Fibroblast of skin of right quadriceps (primary cell): ENCODE results near the gene CFAP69.
A peak's percentile ranks its signal among the peaks of the same experiment; 100 is the strongest.

Experiments used
- DNase-seq: peaks from one replicate; pipeline ENCODE4 v3.0.0-alpha.2; 2013

Gene CFAP69

GRCh38 chr7:90244909-90245851, at the start of gene CFAP69:
TSS of gene CFAP69 (plus strand) at chr7:90245174. CDS start at chr7:90245425, 251 bp downstream.
- peak; percentile 82 for DNase-seq

- no peak for DNase-seq
Measured at GRCh38 chr7:90201500-90202195, 43.3 kb upstream of the CFAP69 start.

- DNase-seq = no peak
Measured at GRCh38 chr7:90207956-90208355, 37.0 kb upstream of the CFAP69 start.

- peak; percentile 5 for DNase-seq
Measured at GRCh38 chr7:90209776-90210175, 35.2 kb upstream of the CFAP69 start.

- DNase-seq = no peak
Measured at GRCh38 chr7:90210475-90210874, 34.5 kb upstream of the CFAP69 start.

- no peak for DNase-seq
Measured at GRCh38 chr7:90210981-90211380, 34.0 kb upstream of the CFAP69 start.

- peak; percentile 95 for DNase-seq
Measured at GRCh38 chr7:90211391-90212148, 33.4 kb upstream of the CFAP69 start, which contains the start of gene STEAP2. TSS of gene STEAP2 (plus strand) at chr7:90211740. CDS start at chr7:90225083, 13,343 bp downstream.

- DNase-seq = no peak
Measured at GRCh38 chr7:90212149-90212495, 32.9 kb upstream of the CFAP69 start.

GRCh38 chr7:90213521-90213920, 31.5 kb upstream of the CFAP69 start:
- DNase-seq = no peak

- peak; percentile 1 for DNase-seq
Measured at GRCh38 chr7:90216080-90216674, 28.8 kb upstream of the CFAP69 start.

- no peak for DNase-seq
Measured at GRCh38 chr7:90216771-90217170, 28.2 kb upstream of the CFAP69 start.

GRCh38 chr7:90222390-90222789, 22.6 kb upstream of the CFAP69 start:
- DNase-seq = no peak

GRCh38 chr7:90222811-90223725, 21.9 kb upstream of the CFAP69 start:
- peak; percentile 70 for DNase-seq

GRCh38 chr7:90224195-90224594, 20.8 kb upstream of the CFAP69 start:
- DNase-seq = no peak

- DNase-seq = no peak
Measured at GRCh38 chr7:90225181-90225580, 19.8 kb upstream of the CFAP69 start.

- DNase-seq = no peak
Measured at GRCh38 chr7:90225601-90226000, 19.4 kb upstream of the CFAP69 start.

- DNase-seq = no peak
Measured at GRCh38 chr7:90227259-90227658, 17.7 kb upstream of the CFAP69 start.

GRCh38 chr7:90229682-90230081, 15.3 kb upstream of the CFAP69 start:
- DNase-seq = no peak

- no peak for DNase-seq
Measured at GRCh38 chr7:90230834-90231233, 14.1 kb upstream of the CFAP69 start.

- no peak for DNase-seq
Measured at GRCh38 chr7:90231304-90231703, 13.7 kb upstream of the CFAP69 start.

- peak; percentile 12 for DNase-seq
Measured at GRCh38 chr7:90232430-90232829, 12.5 kb upstream of the CFAP69 start.

- DNase-seq = no peak
Measured at GRCh38 chr7:90233569-90233968, 11.4 kb upstream of the CFAP69 start.
